GM10248 (cell line): Measurements from ENCODE around the gene CHRNA7.

Source experiments
- CTCF ChIA-PET: fragments of 300-600 bp; sonication (Branson Sonifier 250); formaldehyde crosslinking; extraction: SDS; loops from one replicate; lab custom pipeline; 2021; ENCODE audit warnings: antibody characterized with exemption; lab: Yijun Ruan, JAX
- POLR2A ChIA-PET: fragments of 350-650 bp; sonication (Branson Sonifier 250); formaldehyde crosslinking; extraction: SDS; loops from one replicate; lab custom pipeline; 2020; ENCODE audit warnings: antibody characterized with exemption; lab: Yijun Ruan, JAX
- DNase-seq: peaks from one replicate; pipeline ENCODE4 v3.0.0; 2012; ENCODE audit errors: extremely low spot score
- TF ChIP-seq, protein P1 (sequence below): IDR thresholded peaks from 2 replicates; pipeline ENCODE4 v1.5.1; 2012; ENCODE audit warnings: mild to moderate bottlenecking, low read depth; ENCODE audit errors: extremely low read depth, missing control alignments, control extremely low read depth

CHRNA7 gene

DNA sequence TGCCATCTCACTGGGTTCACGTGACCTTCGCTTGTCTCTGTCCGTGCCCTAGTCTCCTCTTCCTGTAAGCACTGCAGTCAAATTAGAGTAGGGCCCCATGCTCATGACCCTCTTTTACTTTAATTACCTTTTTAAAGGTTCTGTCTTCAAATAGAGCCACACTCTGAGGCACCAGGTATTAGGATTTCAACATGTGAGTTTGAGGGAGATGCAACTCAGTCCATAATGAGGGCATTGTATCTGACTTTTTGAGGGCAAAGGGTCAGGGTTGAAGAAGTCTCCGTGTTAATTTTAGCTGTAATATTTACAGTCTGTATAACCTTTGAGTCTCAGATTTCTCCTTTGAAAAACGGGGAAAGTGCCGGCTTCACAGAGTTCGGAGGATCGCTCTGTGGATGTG, 82.9 kb downstream of the CHRNA7 start:
- CTCF ChIA-PET: no interaction called here
- TF ChIP-seq, protein P1, sequence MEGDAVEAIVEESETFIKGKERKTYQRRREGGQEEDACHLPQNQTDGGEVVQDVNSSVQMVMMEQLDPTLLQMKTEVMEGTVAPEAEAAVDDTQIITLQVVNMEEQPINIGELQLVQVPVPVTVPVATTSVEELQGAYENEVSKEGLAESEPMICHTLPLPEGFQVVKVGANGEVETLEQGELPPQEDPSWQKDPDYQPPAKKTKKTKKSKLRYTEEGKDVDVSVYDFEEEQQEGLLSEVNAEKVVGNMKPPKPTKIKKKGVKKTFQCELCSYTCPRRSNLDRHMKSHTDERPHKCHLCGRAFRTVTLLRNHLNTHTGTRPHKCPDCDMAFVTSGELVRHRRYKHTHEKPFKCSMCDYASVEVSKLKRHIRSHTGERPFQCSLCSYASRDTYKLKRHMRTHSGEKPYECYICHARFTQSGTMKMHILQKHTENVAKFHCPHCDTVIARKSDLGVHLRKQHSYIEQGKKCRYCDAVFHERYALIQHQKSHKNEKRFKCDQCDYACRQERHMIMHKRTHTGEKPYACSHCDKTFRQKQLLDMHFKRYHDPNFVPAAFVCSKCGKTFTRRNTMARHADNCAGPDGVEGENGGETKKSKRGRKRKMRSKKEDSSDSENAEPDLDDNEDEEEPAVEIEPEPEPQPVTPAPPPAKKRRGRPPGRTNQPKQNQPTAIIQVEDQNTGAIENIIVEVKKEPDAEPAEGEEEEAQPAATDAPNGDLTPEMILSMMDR: no peak
- POLR2A ChIA-PET: no interaction called here
- no peak for DNase-seq

DNA sequence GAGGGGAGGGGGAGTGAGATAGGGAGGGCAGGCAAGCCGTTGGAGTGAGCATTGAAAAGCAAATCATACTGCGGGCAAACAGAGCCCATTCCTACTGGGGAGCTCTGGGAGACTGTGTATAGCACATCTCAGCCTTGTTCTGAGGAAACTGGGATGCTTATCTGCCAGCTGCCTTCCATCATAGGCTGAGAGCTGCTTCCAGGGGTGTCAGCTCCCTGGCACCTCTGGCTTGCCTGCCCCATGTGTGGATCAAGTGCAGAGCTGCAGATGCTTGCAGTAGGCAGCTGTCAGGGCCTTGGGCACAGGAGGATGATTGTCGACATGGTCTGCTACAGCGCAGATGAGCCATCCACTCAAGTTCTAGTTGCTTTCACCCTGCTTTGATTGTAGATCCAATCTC, 86.8 kb downstream of the CHRNA7 start:
- CTCF ChIA-PET: no interaction called here
- TF ChIP-seq, protein P1: no peak
- DNase-seq: no peak
- POLR2A ChIA-PET: no interaction called here

GRCh38 chr15:32119286-32119685, 89.0 kb downstream of the CHRNA7 start:
- DNase-seq: no peak
- TF ChIP-seq, protein P1: no peak
- ChIA-PET POLR2A (no interaction called here), CTCF (no interaction called here)

DNA sequence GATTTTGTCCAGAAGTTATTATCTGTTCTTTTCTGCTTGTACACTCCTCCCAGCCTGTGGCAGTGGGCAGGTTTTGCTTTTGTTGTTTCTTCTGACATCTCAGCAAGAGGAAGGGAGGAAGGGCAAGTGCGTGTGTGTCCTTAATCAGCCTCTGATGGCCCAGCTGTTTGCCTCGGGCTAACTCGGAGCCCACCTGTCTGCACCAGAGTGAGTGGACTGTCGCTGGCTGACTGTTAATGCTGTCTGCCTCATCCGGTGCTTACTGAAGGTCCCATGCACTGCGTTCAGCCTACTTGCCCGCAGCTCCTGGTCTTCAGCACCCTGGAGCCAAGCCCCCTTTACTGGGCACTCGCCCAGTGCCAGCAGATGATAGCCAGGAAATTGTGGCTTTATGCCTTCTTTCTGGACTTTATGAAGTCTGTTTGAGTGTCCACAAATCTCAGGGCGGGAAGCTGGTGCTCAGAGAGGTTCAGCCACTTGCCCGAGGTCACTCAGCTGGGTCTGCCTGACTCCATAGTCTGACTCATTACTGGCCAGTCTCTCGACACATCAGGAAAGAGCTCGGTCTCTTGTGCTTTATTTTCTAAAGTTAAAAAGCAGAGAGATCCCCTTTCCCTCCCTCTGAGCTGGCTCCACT, 89.5 kb downstream of the CHRNA7 start:
- ChIA-PET CTCF (no interaction called here), POLR2A (no interaction called here)
- TF ChIP-seq, protein P1: no peak
- DNase-seq: no peak

DNA sequence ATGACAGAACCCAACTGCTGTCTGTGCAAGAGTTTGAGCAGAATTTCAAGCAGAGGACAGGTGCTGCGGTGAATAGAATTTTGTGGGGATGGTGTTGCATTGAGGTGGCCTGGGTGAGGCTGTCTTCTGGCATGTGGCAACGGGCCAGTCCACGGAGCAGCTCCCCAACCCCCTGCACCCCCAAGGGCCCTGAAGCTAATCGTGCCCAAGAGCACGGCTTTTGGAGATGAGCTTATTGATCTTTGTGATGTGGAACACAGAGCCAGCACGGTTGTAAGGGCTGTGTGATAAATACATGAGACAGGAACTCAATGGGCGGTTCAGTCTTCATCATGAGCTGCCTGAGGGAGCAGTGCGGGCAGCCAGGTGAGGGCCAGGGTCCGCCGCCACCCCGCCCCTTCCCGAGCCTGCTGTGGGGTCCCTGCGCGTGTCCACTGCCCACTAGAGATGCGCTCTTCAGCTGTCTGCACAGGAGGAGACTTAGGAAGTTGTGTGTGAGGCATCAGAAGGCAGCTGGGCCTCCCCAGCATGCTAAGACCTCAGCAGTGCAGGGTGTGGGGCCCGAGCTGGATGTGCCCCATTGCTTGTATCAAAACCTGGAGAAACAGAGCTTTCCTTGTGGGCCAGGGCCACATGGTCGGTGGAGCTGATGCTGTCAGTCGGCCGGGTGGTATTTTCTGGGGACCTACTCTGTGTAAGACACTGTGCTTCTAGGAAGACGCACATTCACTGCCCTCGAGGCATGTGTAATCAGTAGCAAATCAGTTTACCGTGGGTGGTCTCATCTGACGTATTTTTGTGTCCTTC, 90.5 kb downstream of the CHRNA7 start:
- ChIA-PET POLR2A (no interaction called here), CTCF (no interaction called here)
- DNase-seq: no peak
- TF ChIP-seq, protein P1: no peak

DNA sequence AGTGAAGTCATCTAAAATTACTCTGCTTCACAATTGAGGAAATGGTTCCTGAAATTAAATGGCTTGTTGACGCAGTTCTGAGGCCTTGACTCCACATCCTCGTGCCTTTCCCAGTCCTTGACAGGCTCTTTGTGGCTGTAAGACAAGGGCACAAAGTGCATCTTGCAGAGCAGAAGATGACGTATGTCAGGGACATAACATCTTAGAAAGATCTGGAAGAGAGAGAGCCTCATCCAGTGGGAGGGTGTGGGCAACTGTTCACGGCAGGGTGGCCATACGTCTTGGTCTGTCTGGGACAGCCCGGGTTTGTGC, 91.0 kb downstream of the CHRNA7 start:
- ChIA-PET CTCF (no interaction called here), POLR2A (no interaction called here)
- TF ChIP-seq, protein P1: no peak
- no peak for DNase-seq
